Stimulated activated CD8-positive, alpha-beta memory T cell treated with anti-CD3 and anti-CD28 coated beads, Interleukin-12 subunit alpha, Interleukin-12 subunit beta, amount 100 ng/mL, for 4 hours (primary cell): ENCODE measurements around the gene NLN.
"Not testable (repeated sequence)": the region's sequence is repeated elsewhere in the genome, so short reads cannot be mapped to it uniquely, and the experiment has no call there.

Experiments used
- DNase-seq: peaks from one replicate; pipeline ENCODE4 v3.0.0-alpha.2; 2020; ENCODE audit warnings: low read depth

NLN gene

GRCh38 chr5:65832603-65833228 is 110.7 kb downstream of the NLN start:
- no peak for DNase-seq

- no peak for DNase-seq
These were observed 111.8 kb downstream of the NLN start for GRCh38 chr5:65833780-65834179.

- DNase-seq = no peak
These were observed 112.3 kb downstream of the NLN start for GRCh38 chr5:65834306-65834705.

GRCh38 chr5:65835191-65835590 is 113.2 kb downstream of the NLN start:
- DNase-seq = no peak

- DNase-seq = no peak
These were observed 115.1 kb downstream of the NLN start for GRCh38 chr5:65837139-65837538.

GRCh38 chr5:65839170-65839569 is 117.2 kb downstream of the NLN start:
- not testable (repeated sequence) for DNase-seq

GRCh38 chr5:65840071-65840470 is 118.1 kb downstream of the NLN start:
- DNase-seq = no peak

GRCh38 chr5:65844763-65845162 is 122.8 kb downstream of the NLN start:
- DNase-seq = not testable (repeated sequence)

- DNase-seq = no peak
These were observed 124.1 kb downstream of the NLN start for GRCh38 chr5:65846101-65846500.

- not testable (repeated sequence) for DNase-seq
These were observed 125.0 kb downstream of the NLN start for GRCh38 chr5:65847019-65847418.

- DNase-seq = not testable (repeated sequence)
These were observed 127.9 kb downstream of the NLN start for GRCh38 chr5:65849918-65850317.

- no peak for DNase-seq
These were observed 132.9 kb downstream of the NLN start for GRCh38 chr5:65854925-65855324.

- no peak for DNase-seq
These were observed 133.8 kb downstream of the NLN start for GRCh38 chr5:65855766-65856315.

- DNase-seq = no peak
These were observed 134.5 kb downstream of the NLN start for GRCh38 chr5:65856520-65856919.

GRCh38 chr5:65858316-65858715 is 136.3 kb downstream of the NLN start:
- no peak for DNase-seq

- no peak for DNase-seq
These were observed 139.8 kb downstream of the NLN start for GRCh38 chr5:65861830-65862241.

GRCh38 chr5:65862384-65862783 is 140.4 kb downstream of the NLN start:
- no peak for DNase-seq

GRCh38 chr5:65863747-65864146 is 141.7 kb downstream of the NLN start:
- no peak for DNase-seq

GRCh38 chr5:65866837-65867521 is 145.0 kb downstream of the NLN start:
- no peak for DNase-seq

GRCh38 chr5:65867542-65868195 is 145.7 kb downstream of the NLN start:
- DNase-seq = no peak

GRCh38 chr5:65868509-65868908 is 146.5 kb downstream of the NLN start:
- DNase-seq = no peak

- DNase-seq = no peak
These were observed 149.2 kb downstream of the NLN start for GRCh38 chr5:65871182-65871581.

GRCh38 chr5:65871776-65872175 is 149.8 kb downstream of the NLN start:
- DNase-seq = not testable (repeated sequence)
